Kidney epithelial cell (primary cell): ENCODE measurements around the gene CSGALNACT2. TPM values are rescaled to one million over a fixed set of nuclear protein-coding genes. Genes with fewer than 3 reads are reported as not detected.

Experiments
- DNase-seq: peaks from one replicate; pipeline ENCODE4 v3.0.0-alpha.2; 2010; ENCODE audit warnings: low read depth
- H3K27me3 ChIP-seq: 2 replicates; pipeline ENCODE4 v1.6.0; 2011; ENCODE audit warnings: low read length; ENCODE audit not compliant: control insufficient read depth, insufficient read depth
- H3K36me3 ChIP-seq: 2 replicates; pipeline ENCODE4 v1.5.1; 2011; ENCODE audit warnings: low read length; ENCODE audit not compliant: control insufficient read depth, insufficient read depth
- H3K4me3 ChIP-seq: 2 replicates; pipeline ENCODE4 v1.5.1; 2011; ENCODE audit warnings: low read depth, mild to moderate bottlenecking, control low read depth, low read length
- total RNA-seq: library from RNA; depleted of rRNA; stranded (reverse); fragments of >200 nt; gene quantifications from 2 replicates; pipeline ENCODE4 v1.2.3, GENCODE V29; 2015
- TF ChIP-seq, protein P1 (sequence below): IDR thresholded peaks from 2 replicates; pipeline ENCODE4 v1.5.1; 2011; ENCODE audit warnings: mild to moderate bottlenecking, moderate library complexity, low read length, control low read depth, inconsistent platforms; ENCODE audit not compliant: insufficient read depth, poor library complexity, severe bottlenecking

Gene CSGALNACT2
- total RNA-seq, 1 donor from 2014 or later: 17.3 TPM

DNA sequence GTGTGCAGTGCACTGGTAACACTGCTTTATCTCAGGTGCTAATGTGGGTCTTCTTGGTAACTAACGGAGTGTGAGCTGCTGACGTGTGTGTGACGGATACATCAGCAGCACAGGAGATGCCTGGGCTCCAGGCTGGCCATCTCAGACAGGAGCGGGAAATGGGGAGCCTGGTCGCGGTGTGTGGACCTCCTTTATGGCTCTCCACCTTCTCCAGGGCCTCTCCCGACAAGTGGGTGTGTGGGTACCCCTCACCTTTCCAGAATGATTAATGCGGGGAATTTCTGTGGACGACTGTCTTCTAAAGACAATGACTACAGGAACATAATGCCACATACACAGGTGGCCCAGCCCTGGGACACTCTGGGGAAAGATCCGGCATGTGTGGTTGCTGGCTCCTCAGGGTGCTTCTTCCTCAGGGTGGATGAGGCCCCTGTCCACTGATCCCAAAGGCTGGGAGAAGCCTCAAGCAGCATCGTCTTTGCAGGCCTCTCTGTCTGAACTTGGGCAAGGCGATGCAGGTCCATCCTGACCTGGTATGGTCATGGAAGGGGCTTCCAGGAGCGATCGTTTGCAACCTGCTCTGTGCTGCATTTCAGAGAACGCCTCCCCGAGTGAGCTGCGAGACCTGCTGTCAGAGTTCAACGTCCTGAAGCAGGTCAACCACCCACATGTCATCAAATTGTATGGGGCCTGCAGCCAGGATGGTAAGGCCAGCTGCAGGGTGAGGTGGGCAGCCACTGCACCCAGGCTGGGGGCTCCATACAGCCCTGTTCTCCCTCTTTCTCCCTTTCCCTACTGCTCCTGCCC lies 20.3 kb upstream of the CSGALNACT2 start:
- Histone ChIP-seq H3K4me3 (no peak overlapping the region), H3K36me3 (no peaks in the 10 kb centered on the region), H3K27me3 (no peaks in the 10 kb centered on the region)
- TF ChIP-seq, protein P1, sequence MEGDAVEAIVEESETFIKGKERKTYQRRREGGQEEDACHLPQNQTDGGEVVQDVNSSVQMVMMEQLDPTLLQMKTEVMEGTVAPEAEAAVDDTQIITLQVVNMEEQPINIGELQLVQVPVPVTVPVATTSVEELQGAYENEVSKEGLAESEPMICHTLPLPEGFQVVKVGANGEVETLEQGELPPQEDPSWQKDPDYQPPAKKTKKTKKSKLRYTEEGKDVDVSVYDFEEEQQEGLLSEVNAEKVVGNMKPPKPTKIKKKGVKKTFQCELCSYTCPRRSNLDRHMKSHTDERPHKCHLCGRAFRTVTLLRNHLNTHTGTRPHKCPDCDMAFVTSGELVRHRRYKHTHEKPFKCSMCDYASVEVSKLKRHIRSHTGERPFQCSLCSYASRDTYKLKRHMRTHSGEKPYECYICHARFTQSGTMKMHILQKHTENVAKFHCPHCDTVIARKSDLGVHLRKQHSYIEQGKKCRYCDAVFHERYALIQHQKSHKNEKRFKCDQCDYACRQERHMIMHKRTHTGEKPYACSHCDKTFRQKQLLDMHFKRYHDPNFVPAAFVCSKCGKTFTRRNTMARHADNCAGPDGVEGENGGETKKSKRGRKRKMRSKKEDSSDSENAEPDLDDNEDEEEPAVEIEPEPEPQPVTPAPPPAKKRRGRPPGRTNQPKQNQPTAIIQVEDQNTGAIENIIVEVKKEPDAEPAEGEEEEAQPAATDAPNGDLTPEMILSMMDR: no peak
- no peak for DNase-seq

DNA sequence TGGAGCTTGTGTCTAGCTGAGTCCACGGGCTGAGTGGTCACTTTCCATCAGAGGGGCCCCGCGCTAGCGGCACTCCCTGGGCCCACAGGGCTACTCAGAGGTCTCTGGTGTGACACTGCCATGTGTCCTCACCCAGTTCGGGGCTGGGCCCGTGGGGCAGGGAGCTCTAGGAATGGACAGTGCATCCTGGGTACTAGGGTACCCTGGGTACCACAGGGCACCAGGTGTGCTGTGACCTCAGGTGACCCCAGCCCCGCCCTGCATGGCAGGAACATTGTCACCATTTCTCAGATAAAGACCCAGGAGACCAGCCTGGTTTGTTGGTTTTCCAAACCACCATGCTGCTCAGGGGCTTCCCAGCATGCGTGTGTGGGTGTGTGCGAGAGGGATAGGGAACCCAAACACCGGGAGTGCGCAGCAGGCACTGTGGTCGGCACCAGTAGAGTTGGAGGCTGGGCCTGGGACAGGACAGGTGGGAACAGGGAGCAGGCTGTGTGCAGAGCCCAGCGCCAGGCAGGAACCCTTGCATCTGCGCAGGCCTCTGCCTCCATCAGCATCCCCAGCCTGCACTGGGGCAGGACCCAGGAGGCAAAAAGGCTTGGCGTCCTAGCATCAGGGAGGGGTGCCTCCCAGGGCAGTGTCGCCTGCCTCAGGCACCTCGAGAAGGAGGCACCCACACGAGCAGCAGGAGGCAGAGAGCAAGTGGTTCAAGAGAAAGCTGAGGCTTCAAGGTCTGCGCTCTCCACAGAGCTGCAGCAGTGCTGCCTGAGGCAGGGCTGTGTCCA lies 19.4 kb upstream of the CSGALNACT2 start:
- no peak for DNase-seq
- Histone ChIP-seq H3K27me3 (no peaks in the 10 kb centered on the region), H3K36me3 (no peaks in the 10 kb centered on the region), H3K4me3 (no peak overlapping the region)
- TF ChIP-seq, protein P1: no peak

DNA sequence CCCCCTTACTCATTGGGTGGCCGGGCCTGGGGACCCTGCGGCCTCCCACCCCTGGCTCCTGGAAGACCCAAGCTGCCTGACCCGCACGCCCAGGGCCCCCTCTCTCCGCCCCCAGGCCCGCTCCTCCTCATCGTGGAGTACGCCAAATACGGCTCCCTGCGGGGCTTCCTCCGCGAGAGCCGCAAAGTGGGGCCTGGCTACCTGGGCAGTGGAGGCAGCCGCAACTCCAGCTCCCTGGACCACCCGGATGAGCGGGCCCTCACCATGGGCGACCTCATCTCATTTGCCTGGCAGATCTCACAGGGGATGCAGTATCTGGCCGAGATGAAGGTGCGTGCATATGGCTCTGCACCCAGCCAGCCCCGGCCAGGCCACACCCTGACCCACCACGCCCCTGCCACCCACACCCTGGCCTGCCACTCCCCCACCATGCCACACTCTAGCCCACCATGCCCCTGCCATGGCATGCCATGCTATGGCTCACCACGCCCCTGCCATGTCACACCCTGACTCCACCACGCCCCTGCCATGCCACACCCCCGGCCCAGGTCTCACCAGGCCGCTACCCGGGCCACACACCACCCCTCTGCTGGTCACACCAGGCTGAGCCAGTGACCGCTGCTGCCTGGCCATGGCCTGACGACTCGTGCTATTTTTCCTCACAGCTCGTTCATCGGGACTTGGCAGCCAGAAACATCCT lies 18.7 kb upstream of the CSGALNACT2 start:
- Histone ChIP-seq H3K4me3 (no peak overlapping the region), H3K27me3 (no peaks in the 10 kb centered on the region)
- TF ChIP-seq, protein P1: no peak

DNA sequence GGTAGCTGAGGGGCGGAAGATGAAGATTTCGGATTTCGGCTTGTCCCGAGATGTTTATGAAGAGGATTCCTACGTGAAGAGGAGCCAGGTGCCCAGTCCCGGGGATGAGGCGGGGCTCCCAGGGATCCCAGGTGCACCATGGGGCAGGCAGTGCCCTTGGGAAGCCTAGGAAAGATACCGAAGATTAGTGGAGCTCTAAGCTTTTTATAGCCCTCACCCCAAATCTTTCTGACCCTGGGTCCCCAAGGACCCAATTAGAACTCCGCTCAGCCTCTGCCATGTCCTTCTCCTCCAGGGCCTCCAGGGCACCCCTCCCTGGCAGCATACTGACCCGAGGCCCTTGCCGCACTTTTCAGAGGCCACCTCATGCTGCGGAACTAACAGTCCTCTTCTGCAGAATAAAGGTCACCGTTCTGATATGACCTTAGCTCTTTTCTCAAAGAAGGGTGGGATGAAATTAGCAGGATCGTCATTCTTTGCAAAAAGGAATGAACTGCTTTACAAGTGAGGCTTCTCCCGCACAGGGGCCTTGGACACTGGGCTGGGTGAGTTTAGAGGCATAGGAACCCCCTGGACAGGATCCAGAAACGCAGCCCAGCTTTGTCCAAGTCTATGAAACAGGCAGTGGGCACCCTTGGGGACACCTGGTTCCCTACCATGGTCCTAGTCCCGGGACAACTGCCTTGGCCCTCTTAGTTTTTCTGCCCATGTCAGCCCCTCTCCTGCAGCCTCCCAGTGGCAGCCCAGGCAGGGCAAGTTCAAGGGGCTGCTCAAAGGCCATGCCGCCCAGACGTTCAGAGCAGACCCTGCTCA lies 17.9 kb upstream of the CSGALNACT2 start:
- Histone ChIP-seq H3K4me3 (no peak overlapping the region), H3K36me3 (no peaks in the 10 kb centered on the region), H3K27me3 (no peaks in the 10 kb centered on the region)
- TF ChIP-seq, protein P1: no peak
- no peak for DNase-seq

More for the DNA sequence above, 18.7 kb upstream of the CSGALNACT2 start:
- DNase-seq: no peak
- H3K36me3 ChIP-seq: no peaks in the 10 kb centered on the region

DNA sequence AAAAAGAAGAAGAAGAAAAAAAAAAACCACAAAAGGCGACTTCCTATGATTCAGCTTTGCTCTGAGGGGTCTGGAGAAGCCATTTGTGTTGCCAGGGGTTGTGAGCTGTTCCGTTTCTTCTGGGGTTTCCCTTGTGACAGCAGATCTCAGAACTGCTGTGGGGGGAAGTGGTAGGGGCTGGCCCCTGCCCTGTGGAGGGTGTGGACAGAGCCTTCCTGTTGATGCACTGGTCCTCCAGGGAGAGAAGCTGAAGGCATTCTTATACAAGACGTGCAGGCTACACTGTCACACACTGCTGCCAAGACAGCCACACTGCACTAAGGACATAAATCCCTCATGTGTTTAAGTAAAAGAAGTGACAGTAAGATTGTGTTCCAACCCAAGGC lies 17.3 kb upstream of the CSGALNACT2 start:
- TF ChIP-seq, protein P1: no peak
- Histone ChIP-seq H3K27me3 (no peaks in the 10 kb centered on the region), H3K36me3 (no peaks in the 10 kb centered on the region), H3K4me3 (no peak overlapping the region)
- no peak for DNase-seq
